ENCODE data around the gene CAPNS2. TPM values are rescaled to one million over a fixed set of nuclear protein-coding genes. Genes with fewer than 3 reads are reported as not detected.

CAPNS2 gene
- total RNA-seq, 1 experiment from 2014 or later: not detected

- no peak overlapping the region for H3K27ac ChIP-seq (ENCODE audit: low read depth, low read length)
- no peaks in the 10 kb centered on the region for H3K79me2 ChIP-seq (ENCODE audit: insufficient read depth, low read length)
- H3K9me3 ChIP-seq (ENCODE audit: control insufficient read depth in 1 of 2, insufficient read depth in 1 of 2, low read depth in 1 of 2, low read length in 2 of 2): no peaks in the 10 kb centered on the region
- POLR2A ChIA-PET: no interaction called here
- BruUV-seq (replicated peaks): no TSS peak
- no peaks in the 10 kb centered on the region for H3K4me1 ChIP-seq (ENCODE audit: control insufficient read depth in 1 of 2, insufficient read depth in 2 of 2, low read length in 2 of 2)
- no peaks in the 10 kb centered on the region for H3K36me3 ChIP-seq (ENCODE audit: control insufficient read depth in 1 of 2, insufficient read depth in 2 of 2, low read length in 2 of 2)
- CTCF ChIA-PET: interaction anchor here (1.0 to 1.1 kb wide), 2 partner anchors 57 to 94 kb away, joined by 3 to 4 read pairs; no protein-coding TSS in a partner anchor
- TF ChIP-seq, protein P1, sequence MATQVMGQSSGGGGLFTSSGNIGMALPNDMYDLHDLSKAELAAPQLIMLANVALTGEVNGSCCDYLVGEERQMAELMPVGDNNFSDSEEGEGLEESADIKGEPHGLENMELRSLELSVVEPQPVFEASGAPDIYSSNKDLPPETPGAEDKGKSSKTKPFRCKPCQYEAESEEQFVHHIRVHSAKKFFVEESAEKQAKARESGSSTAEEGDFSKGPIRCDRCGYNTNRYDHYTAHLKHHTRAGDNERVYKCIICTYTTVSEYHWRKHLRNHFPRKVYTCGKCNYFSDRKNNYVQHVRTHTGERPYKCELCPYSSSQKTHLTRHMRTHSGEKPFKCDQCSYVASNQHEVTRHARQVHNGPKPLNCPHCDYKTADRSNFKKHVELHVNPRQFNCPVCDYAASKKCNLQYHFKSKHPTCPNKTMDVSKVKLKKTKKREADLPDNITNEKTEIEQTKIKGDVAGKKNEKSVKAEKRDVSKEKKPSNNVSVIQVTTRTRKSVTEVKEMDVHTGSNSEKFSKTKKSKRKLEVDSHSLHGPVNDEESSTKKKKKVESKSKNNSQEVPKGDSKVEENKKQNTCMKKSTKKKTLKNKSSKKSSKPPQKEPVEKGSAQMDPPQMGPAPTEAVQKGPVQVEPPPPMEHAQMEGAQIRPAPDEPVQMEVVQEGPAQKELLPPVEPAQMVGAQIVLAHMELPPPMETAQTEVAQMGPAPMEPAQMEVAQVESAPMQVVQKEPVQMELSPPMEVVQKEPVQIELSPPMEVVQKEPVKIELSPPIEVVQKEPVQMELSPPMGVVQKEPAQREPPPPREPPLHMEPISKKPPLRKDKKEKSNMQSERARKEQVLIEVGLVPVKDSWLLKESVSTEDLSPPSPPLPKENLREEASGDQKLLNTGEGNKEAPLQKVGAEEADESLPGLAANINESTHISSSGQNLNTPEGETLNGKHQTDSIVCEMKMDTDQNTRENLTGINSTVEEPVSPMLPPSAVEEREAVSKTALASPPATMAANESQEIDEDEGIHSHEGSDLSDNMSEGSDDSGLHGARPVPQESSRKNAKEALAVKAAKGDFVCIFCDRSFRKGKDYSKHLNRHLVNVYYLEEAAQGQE (IDR thresholded peaks at IDR 0.05; ENCODE audit: low read depth): no peak
- TF ChIP-seq JUND (IDR thresholded peaks at IDR 0.05) (no peak), SIN3A (IDR thresholded peaks at IDR 0.05; ENCODE audit: low read depth) (no peak), ZNF274 (IDR thresholded peaks at IDR 0.05; ENCODE audit: low read depth, low read length) (no peak)
- no peak overlapping the region for H3K9ac ChIP-seq (ENCODE audit: low read length)
- no peaks in the 10 kb centered on the region for H4K20me1 ChIP-seq (ENCODE audit: insufficient read depth)
- no peaks in the 10 kb centered on the region for H3K27me3 ChIP-seq (ENCODE audit: insufficient read depth, low read length)
- no peaks in the 10 kb centered on the region for H3K9me2 ChIP-seq (ENCODE audit: insufficient read depth)
- no peak for DNase-seq (ENCODE audit: low read depth, low spot score)
- intact Hi-C loops (cut with micrococcal nuclease): no loop called here
- no peak overlapping the region for H3K4me2 ChIP-seq (ENCODE audit: low read length)
- ATAC-seq: no peak
- H3K4me3 ChIP-seq (replicated peaks in 1 of 2; ENCODE audit: low read depth in 1 of 2, low read length in 2 of 2): no peak overlapping the region
- no peak overlapping the region for H2AFZ ChIP-seq (ENCODE audit: low read depth, low read length, poor library complexity, severe bottlenecking)
- RAD21 ChIA-PET (ENCODE audit: low non-redundant PET in 1 of 2, low total read pairs in 2 of 2, uncharacterized antibody in 2 of 2, unreplicated experiment in 2 of 2): no interaction called here
Measured at GRCh38 chr16:55559233-55559632, 7.3 kb upstream of the CAPNS2 start.

GRCh38 chr16:55559933-55560516, 6.5 kb upstream of the CAPNS2 start:
- H4K20me1 ChIP-seq (ENCODE audit: insufficient read depth): no peaks in the 10 kb centered on the region
- H3K4me1 ChIP-seq (ENCODE audit: control insufficient read depth in 1 of 2, insufficient read depth in 2 of 2, low read length in 2 of 2): no peaks in the 10 kb centered on the region
- no peaks in the 10 kb centered on the region for H3K79me2 ChIP-seq (ENCODE audit: insufficient read depth, low read length)
- H3K27ac ChIP-seq (ENCODE audit: low read depth, low read length): no peak overlapping the region
- ChIA-PET RAD21 (ENCODE audit: low non-redundant PET in 1 of 2, low total read pairs in 2 of 2, uncharacterized antibody in 2 of 2, unreplicated experiment in 2 of 2) (no interaction called here), CTCF (no interaction called here), POLR2A (no interaction called here)
- no peak overlapping the region for H2AFZ ChIP-seq (ENCODE audit: low read depth, low read length, poor library complexity, severe bottlenecking)
- BruUV-seq (replicated peaks): no TSS peak
- ATAC-seq (no peak), DNase-seq (ENCODE audit: low read depth, low spot score) (no peak)
- no peak overlapping the region for H3K9ac ChIP-seq (ENCODE audit: low read length)
- no peak overlapping the region for H3K4me3 ChIP-seq (replicated peaks in 1 of 2; ENCODE audit: low read depth in 1 of 2, low read length in 2 of 2)
- H3K9me3 ChIP-seq (ENCODE audit: control insufficient read depth in 1 of 2, insufficient read depth in 1 of 2, low read depth in 1 of 2, low read length in 2 of 2): no peaks in the 10 kb centered on the region
- TF ChIP-seq CEBPB (IDR thresholded peaks at IDR 0.05; ENCODE audit: low read depth) (no peak), SRF (IDR thresholded peaks at IDR 0.05; ENCODE audit: low read depth) (no peak), POLR2A (IDR thresholded peaks at IDR 0.05; ENCODE audit: borderline replicate concordance, extremely low read depth, insufficient read depth, insufficient read length) (no peak)
- intact Hi-C loops (cut with micrococcal nuclease): no loop called here
- no peak overlapping the region for H3K4me2 ChIP-seq (ENCODE audit: low read length)
- H3K27me3 ChIP-seq (ENCODE audit: insufficient read depth, low read length): no peaks in the 10 kb centered on the region
- H3K36me3 ChIP-seq (ENCODE audit: control insufficient read depth in 1 of 2, insufficient read depth in 2 of 2, low read length in 2 of 2): no peaks in the 10 kb centered on the region
- H3K9me2 ChIP-seq (ENCODE audit: insufficient read depth): no peaks in the 10 kb centered on the region

Data from HCT116 (cell line).